IPS-NIHi7 (cell line): ENCODE results near the gene KIFBP.

Source experiments
- DNase-seq: peaks from one replicate; pipeline ENCODE4 v3.0.0; 2012; ENCODE audit warnings: mixed read lengths; ENCODE audit errors: extremely low spot score

The KIFBP gene

GRCh38 chr10:69051303-69051702 is 62.7 kb downstream of the KIFBP start:
- no peak for DNase-seq

DNA sequence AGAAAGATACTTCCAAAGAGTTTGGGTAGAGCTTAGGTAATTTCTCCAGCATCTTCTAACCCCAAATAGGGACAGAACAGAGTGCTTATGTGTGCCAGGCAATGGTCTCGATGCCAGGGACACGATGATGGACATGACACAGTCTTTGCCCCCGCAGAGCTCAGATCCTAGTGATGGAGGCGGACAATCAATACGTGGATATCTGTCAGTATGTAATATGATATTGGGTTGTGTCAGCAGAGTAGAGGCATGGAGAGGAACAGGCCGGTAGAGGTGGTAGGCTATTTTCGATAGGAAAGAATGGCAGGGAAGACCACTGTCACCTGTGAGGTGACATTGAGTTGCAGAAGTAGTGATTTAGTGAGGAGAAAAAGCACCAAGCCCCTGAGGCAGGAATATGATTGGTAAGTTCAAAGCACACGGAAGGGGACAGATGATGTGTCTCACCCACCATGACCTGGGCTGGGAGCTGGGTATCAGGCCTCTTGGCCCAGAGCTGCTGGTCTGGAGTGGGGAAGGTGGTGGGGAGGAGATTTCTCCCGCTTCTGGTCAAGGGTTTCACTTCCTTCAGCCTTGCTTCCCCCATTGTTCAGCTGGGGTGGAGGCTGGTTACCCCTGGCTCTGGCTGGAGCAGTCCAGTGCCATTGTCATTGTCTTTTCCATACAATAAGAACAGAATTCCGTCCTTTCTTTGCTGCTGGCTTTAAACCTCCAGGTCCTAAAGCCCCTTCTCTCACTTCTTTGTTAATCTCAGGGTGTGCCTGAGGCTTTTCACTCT is 63.3 kb downstream of the KIFBP start:
- DNase-seq = no peak

- no peak for DNase-seq
These were observed 64.1 kb downstream of the KIFBP start for GRCh38 chr10:69052736-69053135.

- DNase-seq = no peak
These were observed 66.6 kb downstream of the KIFBP start for GRCh38 chr10:69055241-69055640.

GRCh38 chr10:69056129-69056528 is 67.5 kb downstream of the KIFBP start:
- DNase-seq = no peak

DNA sequence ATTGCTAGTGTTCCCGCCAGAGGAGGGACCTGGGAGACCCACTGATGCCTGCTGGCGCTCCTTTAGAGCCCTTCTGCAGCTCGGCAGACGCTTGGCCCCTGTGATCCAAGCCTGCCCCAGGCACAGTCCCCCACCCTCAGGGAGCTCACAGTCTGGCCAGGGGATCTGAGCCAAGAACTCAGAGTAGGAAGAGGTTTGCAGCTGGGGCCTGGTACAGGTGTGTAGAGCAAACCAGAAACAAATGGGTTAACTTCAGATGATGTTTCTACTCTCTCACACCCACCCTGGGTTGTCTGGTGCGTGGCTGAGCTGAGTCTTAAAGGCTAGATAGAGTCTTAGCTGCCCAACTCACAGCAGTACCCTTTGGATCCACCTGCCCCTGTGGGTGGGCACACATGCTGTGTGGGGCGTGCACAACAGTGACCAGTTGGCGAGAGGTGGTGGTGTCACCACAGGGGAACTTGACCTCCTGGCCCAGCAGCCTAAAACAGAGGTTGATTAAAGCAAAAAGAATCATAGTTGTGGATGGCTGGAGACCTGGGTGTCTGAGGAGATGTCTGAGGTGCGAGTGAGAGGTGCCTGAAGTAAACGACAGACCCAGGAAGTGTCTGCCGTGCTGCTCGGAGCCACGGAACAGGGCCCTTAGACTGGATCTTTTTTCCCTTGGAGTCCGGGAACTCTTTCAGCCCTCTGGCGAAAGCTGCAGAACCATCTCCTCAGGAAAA is 68.1 kb downstream of the KIFBP start:
- no peak for DNase-seq

DNA sequence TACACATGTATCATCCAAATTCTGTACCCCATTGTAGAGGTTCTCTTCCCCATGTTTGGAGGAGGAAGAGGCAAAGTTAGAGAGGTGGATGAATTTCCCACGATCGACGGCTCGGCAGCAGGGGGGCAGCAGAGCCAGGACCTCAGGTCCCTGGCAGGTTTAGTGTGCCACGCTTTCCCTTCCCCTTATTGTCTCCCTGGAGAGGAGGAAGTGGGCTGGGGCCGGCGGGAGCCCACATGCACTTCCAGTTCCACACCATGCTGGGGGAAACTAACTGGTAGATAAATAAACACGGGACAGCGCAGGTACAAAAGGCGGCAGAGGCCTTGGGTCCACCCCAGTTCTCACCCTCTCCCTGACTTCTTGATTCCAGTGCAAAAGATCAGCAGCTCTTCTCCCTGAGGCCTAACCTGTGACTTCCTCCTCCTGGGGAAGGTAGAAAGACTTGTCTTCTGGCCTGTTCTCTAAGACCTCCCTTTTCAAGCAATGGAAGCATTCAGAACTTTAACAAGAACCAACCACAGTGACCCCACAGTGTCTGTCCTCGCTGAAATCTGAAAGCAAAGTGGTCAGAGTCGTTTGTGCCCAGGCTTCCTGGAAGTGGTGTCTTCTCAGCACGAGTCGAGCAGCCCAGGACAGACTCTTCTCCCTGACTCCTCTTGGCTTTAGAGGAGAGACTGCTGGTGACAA is 68.8 kb downstream of the KIFBP start:
- no peak for DNase-seq

- no peak for DNase-seq
These were observed 69.3 kb downstream of the KIFBP start for GRCh38 chr10:69057951-69058297.

GRCh38 chr10:69060127-69060798 is 71.7 kb downstream of the KIFBP start:
- no peak for DNase-seq

GRCh38 chr10:69061305-69062161 is 72.9 kb downstream of the KIFBP start:
- no peak for DNase-seq

DNA sequence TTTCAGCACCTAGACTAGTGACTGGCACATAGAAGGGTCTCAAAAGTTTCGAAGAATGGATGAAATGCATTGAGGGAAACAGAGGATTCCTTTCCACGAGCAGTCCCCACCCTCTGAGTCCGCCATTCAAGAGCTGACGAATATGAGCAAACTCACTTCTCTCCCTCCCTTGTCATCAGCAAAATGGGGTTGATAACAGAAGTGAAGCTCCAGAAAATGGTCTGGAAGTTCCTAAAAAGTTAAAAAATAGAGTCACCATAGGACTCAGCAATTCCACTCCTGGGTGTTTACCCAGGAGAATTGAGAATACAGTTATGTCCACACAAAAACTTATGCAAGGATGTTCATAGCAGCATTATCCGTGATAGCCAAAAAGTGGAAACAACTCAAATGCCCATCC is 74.3 kb downstream of the KIFBP start:
- DNase-seq = no peak

GRCh38 chr10:69064762-69065328 is 76.2 kb downstream of the KIFBP start:
- no peak for DNase-seq

- DNase-seq = no peak
These were observed 77.1 kb downstream of the KIFBP start for GRCh38 chr10:69065406-69066361.
